Daoy (cell line): ENCODE results near the gene OR7G3. TPM values are rescaled to one million over a fixed set of nuclear protein-coding genes. Genes with fewer than 3 reads are reported as not detected.

Experiments used
- DNase-seq: peaks from one replicate; pipeline ENCODE4 v3.0.0-alpha.2; 2015; ENCODE audit warnings: low read depth
- total RNA-seq: library from RNA; depleted of rRNA; stranded (reverse); fragments of >200 nt; shearing (Covaris generic); gene quantifications from 2 replicates; pipeline ENCODE4 v1.2.3, GENCODE V29; 2014; rRNA removed

The OR7G3 gene
- not detected in 2 replicates for total RNA-seq

GRCh38 chr19:9126900-9127405 is at the start of gene OR7G3:
Gene OR7G3 (minus strand): TSS chr19:9126950. CDS start chr19:9126950, 0 bp downstream.
- no peak for DNase-seq

- DNase-seq = no peak
Observed at GRCh38 chr19:9175326-9175725, 48.6 kb upstream of the OR7G3 start.

GRCh38 chr19:9171393-9171991 is 44.7 kb upstream of the OR7G3 start:
- no peak for DNase-seq

GRCh38 chr19:9166846-9167245 is 40.1 kb upstream of the OR7G3 start:
- no peak for DNase-seq

DNA sequence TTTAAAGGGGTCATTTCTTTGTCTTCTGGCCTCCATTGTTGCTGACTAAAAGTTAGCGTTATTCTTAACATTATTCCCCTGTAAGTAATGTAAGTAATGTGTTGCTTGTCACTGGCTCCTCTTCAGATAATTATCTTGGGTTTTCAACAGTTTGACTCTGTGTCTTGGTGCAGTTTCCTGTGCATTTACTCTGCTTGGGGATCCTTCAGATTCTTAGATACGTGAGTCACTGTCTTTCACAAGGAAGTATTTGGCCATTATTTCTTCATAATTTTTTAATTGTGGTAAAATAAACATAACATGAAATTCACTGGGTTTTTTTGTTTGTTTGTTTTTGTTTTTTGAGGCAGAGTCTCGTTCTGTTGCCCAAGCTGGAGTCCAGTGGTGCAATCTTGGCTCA is 38.5 kb upstream of the OR7G3 start:
- no peak for DNase-seq

DNA sequence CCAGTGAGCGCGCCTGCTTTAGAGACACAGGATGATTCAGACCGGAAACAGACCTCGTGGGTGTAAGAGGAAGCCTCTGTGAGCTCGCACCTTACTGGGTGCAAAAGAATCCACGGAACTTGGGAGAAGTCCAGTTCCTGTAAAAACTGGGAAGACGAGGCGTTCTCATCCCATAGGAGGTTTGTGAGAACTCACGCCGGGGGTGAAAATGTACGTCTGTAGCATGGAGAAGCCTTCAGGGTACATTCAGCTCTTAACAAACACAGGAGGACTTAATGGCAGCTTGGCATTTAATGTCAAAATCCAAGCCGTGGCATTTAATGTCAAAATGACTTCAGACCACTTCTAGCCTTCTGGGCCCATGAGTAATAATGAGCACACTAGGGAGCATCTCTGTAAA is 34.7 kb upstream of the OR7G3 start:
- DNase-seq = no peak

- no peak for DNase-seq
Observed at GRCh38 chr19:9159891-9160290, 33.1 kb upstream of the OR7G3 start.

GRCh38 chr19:9156304-9156703 is 29.6 kb upstream of the OR7G3 start:
- DNase-seq = no peak

- no peak for DNase-seq
Observed at GRCh38 chr19:9155591-9155990, 28.8 kb upstream of the OR7G3 start.

- no peak for DNase-seq
Observed at GRCh38 chr19:9151367-9151766, 24.6 kb upstream of the OR7G3 start.

DNA sequence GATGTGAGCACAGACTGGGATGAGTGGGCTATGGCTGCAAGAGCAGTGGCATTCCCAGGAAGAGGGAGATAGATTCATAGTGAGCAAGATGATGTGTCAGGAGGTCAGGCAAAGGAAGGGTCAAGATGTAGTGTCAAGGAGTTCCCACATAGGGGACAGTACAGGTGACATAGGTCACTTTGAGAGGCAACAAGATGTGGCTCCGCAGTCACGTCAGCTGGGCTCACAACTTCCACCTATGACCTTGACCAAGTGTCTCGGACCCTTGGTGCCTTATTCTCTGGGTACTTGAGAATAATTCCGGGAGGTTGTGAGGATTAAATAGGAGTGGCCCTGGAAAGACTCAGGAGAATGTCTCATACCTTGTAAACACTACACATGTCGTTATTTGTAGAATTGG is 23.9 kb upstream of the OR7G3 start:
- no peak for DNase-seq

DNA sequence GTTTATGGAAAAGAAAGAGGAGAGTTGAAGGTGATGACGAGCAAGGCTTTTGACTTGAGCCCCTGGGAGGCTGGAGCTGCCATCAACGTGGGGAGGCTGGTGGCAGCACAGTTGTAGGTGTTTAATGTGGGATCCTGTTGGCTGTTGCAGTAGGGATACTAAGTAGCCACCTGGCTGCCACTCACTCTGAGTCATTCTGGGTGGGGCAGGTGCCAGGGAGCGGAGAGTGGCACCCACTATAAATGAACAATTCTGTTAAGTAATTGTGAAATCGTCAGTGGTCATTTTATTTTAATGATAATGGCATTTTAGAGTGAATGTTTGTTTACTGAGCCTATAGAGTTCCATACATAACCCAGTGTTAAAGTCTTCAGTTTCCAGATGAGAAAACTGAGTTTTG is 23.2 kb upstream of the OR7G3 start:
- no peak for DNase-seq

- DNase-seq = no peak
Observed at GRCh38 chr19:9148697-9149096, 21.9 kb upstream of the OR7G3 start.

- DNase-seq = no peak
Observed at GRCh38 chr19:9146882-9147281, 20.1 kb upstream of the OR7G3 start.

- no peak for DNase-seq
Observed at GRCh38 chr19:9144920-9145319, 18.2 kb upstream of the OR7G3 start.

DNA sequence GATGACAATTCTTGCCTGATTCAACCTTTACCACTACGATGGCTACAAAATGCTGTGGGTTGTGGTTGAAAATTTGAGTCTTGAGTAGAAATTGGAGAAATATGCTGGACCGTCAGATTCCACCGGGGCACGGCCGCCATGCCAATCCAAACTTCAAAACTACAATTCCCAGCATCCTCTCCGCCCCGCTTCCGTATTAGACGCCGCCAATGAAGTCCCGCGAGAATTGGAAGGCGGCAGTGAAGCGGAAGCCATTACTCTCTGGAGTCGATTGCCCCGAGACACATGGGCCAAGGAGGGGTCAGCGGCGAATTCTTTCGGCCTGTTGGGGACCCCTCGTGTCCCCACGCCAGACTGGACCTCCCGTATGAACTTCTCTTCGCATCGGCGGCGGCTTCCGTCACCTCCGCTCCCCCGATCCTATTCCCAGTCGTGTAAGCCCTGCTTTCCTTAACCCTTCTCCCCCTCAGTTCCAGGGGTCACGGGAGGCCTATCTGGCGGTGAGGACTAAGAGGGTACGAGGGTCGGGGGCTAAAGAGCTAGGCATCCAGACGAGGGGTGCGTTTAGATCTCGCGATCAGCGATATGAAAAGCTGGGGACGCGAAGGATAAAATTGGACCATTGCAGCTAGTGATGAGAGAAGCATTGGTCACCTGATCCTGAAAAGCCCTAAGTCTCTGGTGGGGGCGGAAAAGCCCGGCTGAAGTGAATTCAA is 13.6 kb upstream of the OR7G3 start, which contains the start of gene ZNF317:
TSS of gene ZNF317 (plus strand) at position 239 of the 716 bp plus-strand sequence. CDS start 15,620 bp downstream, outside the sequence.
- DNase-seq = peak; percentile 94

- no peak for DNase-seq
Observed at GRCh38 chr19:9139609-9140158, 12.9 kb upstream of the OR7G3 start.

- DNase-seq = peak; percentile 71
Observed at GRCh38 chr19:9132422-9132821, 5.7 kb upstream of the OR7G3 start.

DNA sequence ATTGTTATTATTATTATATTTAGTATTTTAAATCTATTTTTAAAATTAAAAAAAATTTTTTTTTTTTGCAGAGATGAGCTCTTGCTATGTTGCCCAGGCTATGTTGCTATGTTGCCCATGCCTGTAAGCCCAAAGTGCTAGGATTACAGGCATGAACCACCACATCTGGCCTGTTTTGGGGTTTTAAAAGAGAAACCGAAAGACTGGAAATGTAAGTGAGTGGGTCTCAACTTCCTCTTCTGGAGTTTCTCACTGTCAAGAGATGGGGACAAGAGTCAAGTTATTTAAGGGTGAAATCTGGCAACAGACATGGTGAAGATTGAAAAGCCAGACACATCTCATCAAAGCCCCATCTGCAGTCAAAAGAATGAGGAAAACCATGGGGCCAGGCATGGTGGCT is 4.2 kb upstream of the OR7G3 start:
- no peak for DNase-seq

GRCh38 chr19:9128171-9128570 is 1.4 kb upstream of the OR7G3 start:
- DNase-seq = peak; percentile 85

DNA sequence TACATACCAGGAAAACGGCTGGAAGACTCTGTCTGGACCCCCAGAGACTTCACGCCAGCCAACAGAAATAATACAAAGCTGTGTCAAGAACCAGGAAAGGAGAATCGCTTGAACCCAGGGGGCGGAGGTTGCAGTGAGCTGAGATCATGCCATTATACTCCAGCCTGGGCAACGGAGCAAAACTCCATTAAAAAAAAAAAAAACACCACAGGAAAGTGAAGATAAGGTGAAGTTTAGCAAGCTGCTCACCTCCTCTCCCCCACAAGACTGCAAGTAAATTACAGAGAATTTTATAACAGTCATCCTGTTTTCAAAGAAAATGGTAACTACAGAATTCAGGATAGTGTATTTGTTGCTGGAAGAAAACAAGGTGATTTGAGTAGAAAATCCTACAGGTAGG is 10.2 kb downstream of the OR7G3 start:
- DNase-seq = no peak

DNA sequence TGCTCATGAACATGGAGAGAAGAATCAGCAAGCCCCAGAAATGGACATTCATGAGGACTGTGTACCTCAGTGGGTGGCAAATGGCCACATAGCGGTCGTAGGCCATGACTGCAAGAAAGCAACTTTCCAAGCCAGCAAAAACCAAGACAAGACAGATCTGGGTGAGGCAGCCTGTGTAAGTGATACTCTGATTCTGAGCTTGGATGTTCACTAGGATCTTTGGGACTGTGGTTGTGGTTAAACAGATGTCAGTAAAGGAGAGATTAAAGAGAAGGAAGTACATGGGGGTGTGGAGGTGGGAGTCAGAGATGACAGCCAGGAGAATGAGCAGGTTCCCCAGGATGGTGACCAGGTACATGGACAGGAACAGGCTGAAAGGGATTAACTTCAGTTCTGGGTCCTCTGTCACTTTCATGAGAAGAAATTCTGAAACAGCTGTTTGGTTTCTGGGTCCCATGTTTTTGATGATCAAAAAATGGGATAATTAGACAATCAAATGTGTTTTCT is 11.4 kb downstream of the OR7G3 start, which contains the start of gene OR7G1:
TSS of gene OR7G1 (minus strand) at position 457 of the 507 bp plus-strand sequence. CDS start at position 457, 0 bp downstream.
- no peak for DNase-seq

- no peak for DNase-seq
Observed at GRCh38 chr19:9109959-9110358, 16.8 kb downstream of the OR7G3 start.
